Tibial artery (tissue), 4 donors: ENCODE data around the gene PRICKLE4.

Experiments used
- DNase-seq, 2 donors: peaks; one replicate each; pipeline ENCODE4 v3.0.0-alpha.2; 2019
- H3K27ac ChIP-seq, 2 donors: fragments of 200-600 bp; sonication (generic) in 1 of 2; 1 replicate in 1 of 2; 2 replicates in 1 of 2; pipeline ENCODE4 v1.5.1; 2018 to 2019; ENCODE audit warnings: mild to moderate bottlenecking in 1 of 2
- H3K27me3 ChIP-seq, 2 donors: fragments of 200-600 bp; sonication (generic) in 1 of 2; one replicate each; pipeline versions ENCODE4 v1.5.1 to v1.6.0; 2016 to 2019
- H3K36me3 ChIP-seq, 3 donors: fragments of 200-600 bp; sonication (generic) in 2 of 3; one replicate each; pipeline ENCODE4 v1.5.1; 2016 to 2019; ENCODE audit warnings: mild to moderate bottlenecking in 2 of 3
- H3K4me1 ChIP-seq, 4 donors: fragments of 200-600 bp; sonication (generic) in 2 of 4; 1 replicate in 3 of 4; 2 replicates in 1 of 4; pipeline ENCODE4 v1.5.1; 2016 to 2019
- H3K4me3 ChIP-seq, 2 donors: fragments of 200-600 bp; sonication (generic) in 1 of 2; 1 replicate in 1 of 2; 2 replicates in 1 of 2; pipeline ENCODE4 v1.5.1; 2018 to 2019; ENCODE audit warnings: mild to moderate bottlenecking in 2 of 2
- H3K9me3 ChIP-seq, 3 donors: fragments of 200-600 bp; sonication (generic) in 1 of 3; one replicate each; pipeline ENCODE4 v1.5.1; 2016 to 2019
- intact Hi-C: fragments of 100-400 bp; cut with DNase I; formaldehyde crosslinking; loops from one replicate; pipeline ENCODE4 v1.15.0; 2023; ENCODE audit warnings: low total_unique reads
- TF ChIP-seq, protein P1 (sequence below), 2 experiments: fragments of 200-600 bp in 1 of 2; fragments of 450-650 bp in 1 of 2; IDR thresholded peaks; one replicate each; pipeline ENCODE4 v1.5.1; 2017 to 2019; ENCODE audit warnings: antibody characterized with exemption in 2 of 2, mild to moderate bottlenecking in 1 of 2, moderate library complexity in 1 of 2

The PRICKLE4 gene

DNA sequence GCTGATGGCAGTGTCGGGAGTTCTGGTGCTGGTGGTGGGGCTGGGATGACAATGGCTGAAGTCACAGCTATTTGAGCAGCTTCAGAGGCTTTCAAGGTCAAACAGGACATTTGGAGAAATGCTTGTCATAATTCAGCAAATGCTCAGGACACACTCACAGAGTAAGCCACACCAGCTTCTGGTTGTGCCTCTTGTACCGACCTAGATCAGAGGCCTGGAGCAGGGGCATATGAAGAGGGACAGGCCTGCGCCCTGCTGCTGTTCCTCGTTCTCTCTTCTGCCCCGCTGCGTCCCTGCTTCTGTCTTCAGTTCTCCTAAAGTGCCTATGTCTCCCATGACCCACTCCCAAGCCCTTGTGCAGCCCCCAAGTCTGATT lies 32.5 kb upstream of the PRICKLE4 start:
- no peaks in the 10 kb centered on the region for H3K27me3 ChIP-seq
- no peak overlapping the region for H3K4me3 ChIP-seq
- TF ChIP-seq, protein P1, sequence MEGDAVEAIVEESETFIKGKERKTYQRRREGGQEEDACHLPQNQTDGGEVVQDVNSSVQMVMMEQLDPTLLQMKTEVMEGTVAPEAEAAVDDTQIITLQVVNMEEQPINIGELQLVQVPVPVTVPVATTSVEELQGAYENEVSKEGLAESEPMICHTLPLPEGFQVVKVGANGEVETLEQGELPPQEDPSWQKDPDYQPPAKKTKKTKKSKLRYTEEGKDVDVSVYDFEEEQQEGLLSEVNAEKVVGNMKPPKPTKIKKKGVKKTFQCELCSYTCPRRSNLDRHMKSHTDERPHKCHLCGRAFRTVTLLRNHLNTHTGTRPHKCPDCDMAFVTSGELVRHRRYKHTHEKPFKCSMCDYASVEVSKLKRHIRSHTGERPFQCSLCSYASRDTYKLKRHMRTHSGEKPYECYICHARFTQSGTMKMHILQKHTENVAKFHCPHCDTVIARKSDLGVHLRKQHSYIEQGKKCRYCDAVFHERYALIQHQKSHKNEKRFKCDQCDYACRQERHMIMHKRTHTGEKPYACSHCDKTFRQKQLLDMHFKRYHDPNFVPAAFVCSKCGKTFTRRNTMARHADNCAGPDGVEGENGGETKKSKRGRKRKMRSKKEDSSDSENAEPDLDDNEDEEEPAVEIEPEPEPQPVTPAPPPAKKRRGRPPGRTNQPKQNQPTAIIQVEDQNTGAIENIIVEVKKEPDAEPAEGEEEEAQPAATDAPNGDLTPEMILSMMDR (IDR thresholded peaks at IDR 0.05), result no peak
- no peaks in the 10 kb centered on the region for H3K9me3 ChIP-seq
- H3K36me3 ChIP-seq, result no peaks in the 10 kb centered on the region
- intact Hi-C loops, result no loop called here
- H3K27ac ChIP-seq, result no peak overlapping the region
- H3K4me1 ChIP-seq, result no peaks in the 10 kb centered on the region
- no peak for DNase-seq

DNA sequence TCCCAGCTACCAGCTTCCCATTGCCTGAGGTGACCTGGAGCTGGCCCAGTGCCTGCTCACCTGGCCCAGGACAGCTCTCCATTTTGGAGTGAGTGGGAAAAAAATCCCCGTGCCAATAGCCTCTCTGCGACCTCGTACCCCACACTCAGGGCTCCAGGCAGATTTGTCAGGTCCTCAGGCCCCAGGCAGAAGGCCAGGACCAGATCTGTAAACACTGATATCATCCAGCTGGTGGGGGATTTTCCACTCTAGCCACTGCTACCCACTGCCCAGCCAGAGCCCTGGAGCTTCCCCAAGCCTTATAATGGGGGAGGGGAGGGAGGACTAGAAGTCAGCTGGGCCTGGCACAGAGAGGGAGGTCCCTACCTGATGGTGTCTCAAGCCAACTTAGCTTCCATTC lies 32.0 kb upstream of the PRICKLE4 start:
- H3K4me3 ChIP-seq, result no peak overlapping the region
- no peaks in the 10 kb centered on the region for H3K4me1 ChIP-seq
- no peaks in the 10 kb centered on the region for H3K27me3 ChIP-seq
- H3K27ac ChIP-seq, result no peak overlapping the region
- intact Hi-C loops, result no loop called here
- H3K9me3 ChIP-seq, result no peaks in the 10 kb centered on the region
- TF ChIP-seq, protein P1 (IDR thresholded peaks at IDR 0.05), result no peak
- no peaks in the 10 kb centered on the region for H3K36me3 ChIP-seq
- no peak for DNase-seq

DNA sequence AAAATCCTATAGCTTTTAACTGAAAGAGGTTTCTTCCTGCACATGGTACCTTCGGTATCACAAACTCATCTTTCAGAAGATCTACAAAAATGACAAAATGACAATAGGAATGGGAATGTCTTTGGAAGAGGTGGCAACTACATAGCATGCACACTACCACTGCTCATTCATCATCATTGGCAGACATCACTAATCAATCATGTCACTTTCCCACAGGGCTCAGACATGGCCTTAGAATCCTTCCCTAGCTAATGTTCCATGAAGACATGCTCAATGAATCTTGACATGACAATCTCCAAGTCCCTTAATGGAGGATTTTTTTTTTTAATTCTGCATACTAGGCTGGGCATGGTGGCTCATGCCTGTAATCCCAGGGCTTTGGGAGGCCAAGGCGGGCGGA lies 30.2 kb upstream of the PRICKLE4 start:
- intact Hi-C loops, result no loop called here
- H3K36me3 ChIP-seq, result no peaks in the 10 kb centered on the region
- no peak for DNase-seq
- H3K4me1 ChIP-seq, result no peaks in the 10 kb centered on the region
- H3K9me3 ChIP-seq, result no peaks in the 10 kb centered on the region
- no peak overlapping the region for H3K4me3 ChIP-seq
- no peak overlapping the region for H3K27ac ChIP-seq
- no peaks in the 10 kb centered on the region for H3K27me3 ChIP-seq
- TF ChIP-seq, protein P1 (IDR thresholded peaks at IDR 0.05), result no peak

DNA sequence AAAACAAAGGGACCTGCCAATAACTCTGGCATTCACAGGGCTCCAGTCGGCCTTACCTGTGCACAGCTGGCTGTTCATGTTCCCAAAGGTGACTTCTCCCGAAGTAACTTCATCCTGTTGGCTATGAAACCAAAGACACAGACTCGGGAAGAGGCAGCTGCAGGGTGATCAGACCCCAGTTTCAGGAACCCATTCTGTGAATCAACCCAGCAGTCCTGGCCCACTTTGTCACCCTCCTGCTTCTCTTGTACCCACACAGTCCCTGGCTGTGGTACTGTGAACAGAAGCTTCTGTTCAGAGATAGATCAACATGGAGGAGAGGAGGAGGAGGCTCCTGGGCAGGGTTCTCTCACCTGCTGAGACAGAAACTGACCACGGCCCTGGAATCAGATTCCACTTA lies 24.7 kb upstream of the PRICKLE4 start:
- intact Hi-C loops, result no loop called here

DNA sequence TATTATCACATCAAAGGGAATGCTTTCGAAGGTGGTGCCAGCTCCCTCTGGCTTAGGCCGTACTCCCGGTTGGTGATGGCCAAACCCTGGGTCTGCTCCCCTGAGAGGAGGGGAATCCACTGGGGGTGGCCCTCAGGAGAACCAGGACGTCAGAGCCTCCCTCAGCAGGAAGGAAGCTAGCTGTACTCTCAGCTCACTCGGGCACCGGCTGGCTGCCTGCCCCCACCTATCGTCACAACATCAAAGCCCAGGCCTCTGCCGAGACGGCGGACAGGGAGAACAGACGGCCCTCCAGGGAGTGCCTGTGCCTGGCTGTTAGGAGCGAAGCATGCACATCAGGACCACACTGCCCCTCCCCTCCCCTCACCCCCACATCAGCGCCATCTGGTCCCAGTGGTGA lies 24.2 kb upstream of the PRICKLE4 start:
- Histone ChIP-seq H3K27me3 (no peaks in the 10 kb centered on the region), H3K4me3 (no peak overlapping the region), H3K27ac (no peak overlapping the region), H3K9me3 (no peaks in the 10 kb centered on the region), H3K36me3 (no peaks in the 10 kb centered on the region), H3K4me1 (no peaks in the 10 kb centered on the region)
- no peak for DNase-seq
- intact Hi-C loops, result no loop called here
- TF ChIP-seq, protein P1 (IDR thresholded peaks at IDR 0.05), result no peak

More for the DNA sequence above, 24.7 kb upstream of the PRICKLE4 start:
- DNase-seq, result no peak
- TF ChIP-seq, protein P1 (IDR thresholded peaks at IDR 0.05), result no peak
- Histone ChIP-seq H3K36me3 (no peaks in the 10 kb centered on the region), H3K9me3 (no peaks in the 10 kb centered on the region), H3K4me1 (no peaks in the 10 kb centered on the region), H3K27ac (no peak overlapping the region), H3K4me3 (no peak overlapping the region), H3K27me3 (no peaks in the 10 kb centered on the region)

DNA sequence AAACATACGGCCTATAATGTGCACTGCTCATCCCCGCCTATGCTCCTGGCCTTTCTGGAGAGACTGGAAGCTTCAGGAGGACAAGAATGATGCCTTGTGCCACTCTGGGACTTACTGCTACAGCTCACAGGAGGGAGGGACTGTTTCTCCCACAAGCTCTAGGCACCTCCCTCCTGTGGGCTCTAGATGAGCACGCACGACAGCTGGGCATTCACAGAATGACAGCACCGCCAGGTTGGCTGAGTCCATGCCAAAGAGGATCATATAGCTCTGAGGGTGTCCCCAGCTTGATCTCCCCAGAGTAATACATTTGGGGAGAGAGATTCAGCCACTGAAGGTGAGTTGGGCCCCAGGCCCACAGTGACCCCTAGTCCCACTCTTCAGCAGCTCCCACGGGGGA lies 23.3 kb upstream of the PRICKLE4 start:
- intact Hi-C loops, result no loop called here
- DNase-seq, result no peak
- H3K4me1 ChIP-seq, result no peaks in the 10 kb centered on the region
- no peak overlapping the region for H3K27ac ChIP-seq
- no peaks in the 10 kb centered on the region for H3K36me3 ChIP-seq
- TF ChIP-seq, protein P1 (IDR thresholded peaks at IDR 0.05), result no peak
- H3K27me3 ChIP-seq, result no peaks in the 10 kb centered on the region
- H3K4me3 ChIP-seq, result no peak overlapping the region
- H3K9me3 ChIP-seq, result no peaks in the 10 kb centered on the region
